H1 (cell line): ENCODE data around the gene CLTCL1. TPM values are rescaled to one million over a fixed set of nuclear protein-coding genes. Genes with fewer than 3 reads are reported as not detected.

Experiments
- CTCF ChIA-PET: fragments of 300-600 bp; sonication (Branson Sonifier 250); formaldehyde crosslinking; loops from one replicate; lab custom pipeline; 2021; ENCODE audit not compliant: partially characterized antibody; lab: Charles Lee
- POLR2A ChIA-PET: fragments of 300-600 bp; sonication (Branson Sonifier 250); formaldehyde crosslinking; loops from one replicate; lab custom pipeline; 2021; ENCODE audit warnings: inconsistent platforms; ENCODE audit not compliant: partially characterized antibody; lab: Charles Lee
- DNase-seq, 2 experiments: peaks; one replicate each; pipeline versions ENCODE4 v3.0.0 to v3.0.0-alpha.2; 2010 to 2022; ENCODE audit warnings: low spot score in 2 of 2, low read depth in 1 of 2, mixed read lengths in 1 of 2
- FAIRE-seq: peaks from 2 replicates; lab custom pipeline; 2011; peaks lifted over from hg19 to GRCh38; lab: Jason Lieb, UNC
- H2AFZ ChIP-seq: 2 replicates; pipeline ENCODE4 v1.8.1; 2012; ENCODE audit warnings: low read length, inconsistent platforms
- H2AK5ac ChIP-seq: 2 replicates; pipeline ENCODE4 v1.6.1; 2013; ENCODE audit warnings: low read depth, low read length
- H2BK120ac ChIP-seq: replicated peaks from 2 replicates; pipeline ENCODE3; 2013; ENCODE audit warnings: low read depth, low read length, inconsistent platforms
- H2BK12ac ChIP-seq: 2 replicates; pipeline ENCODE4 v1.6.1; 2013; ENCODE audit warnings: low read depth, low read length
- H2BK15ac ChIP-seq: 2 replicates; pipeline ENCODE4 v1.6.1; 2013; ENCODE audit warnings: low read length
- H2BK20ac ChIP-seq: 2 replicates; pipeline ENCODE4 v1.6.1; 2013; ENCODE audit warnings: low read length
- H2BK5ac ChIP-seq: 2 replicates; pipeline ENCODE4 v1.6.1; 2013; ENCODE audit warnings: low read depth, low read length
- H3K14ac ChIP-seq: 2 replicates; pipeline ENCODE4 v1.6.1; 2013; ENCODE audit warnings: inconsistent platforms; ENCODE audit not compliant: insufficient read length
- H3K18ac ChIP-seq: 2 replicates; pipeline ENCODE4 v1.6.1; 2013; ENCODE audit warnings: low read length; ENCODE audit errors: extremely low read depth
- H3K23ac ChIP-seq: 2 replicates; pipeline ENCODE4 v1.6.1; 2013; ENCODE audit warnings: inconsistent platforms; ENCODE audit not compliant: insufficient read length
- H3K23me2 ChIP-seq: 2 replicates; pipeline ENCODE4 v1.6.1; 2013; ENCODE audit warnings: low read depth, low read length
- H3K27ac ChIP-seq: 2 replicates; pipeline ENCODE4 v1.6.1; 2011; ENCODE audit warnings: low read depth, low read length, inconsistent platforms
- H3K27me3 ChIP-seq, 4 experiments: replicated peaks in 1 of 4; 1 replicate in 1 of 4; 2 replicates in 3 of 4; pipeline versions ENCODE4 v1.6.1 to v1.8.1; 2011 to 2013; ENCODE audit warnings: low read length in 3 of 4, mild to moderate bottlenecking in 3 of 4, inconsistent platforms in 2 of 4, mixed read lengths in 2 of 4, moderate library complexity in 1 of 4; ENCODE audit not compliant: control insufficient read depth in 3 of 4, insufficient read depth in 3 of 4; ENCODE audit errors: extremely low read depth in 1 of 4
- H3K36me3 ChIP-seq, 4 experiments: 2 replicates each; pipeline versions ENCODE4 v1.6.1 to v1.8.1; 2011 to 2013; ENCODE audit warnings: mild to moderate bottlenecking in 4 of 4, low read length in 3 of 4, moderate library complexity in 2 of 4, control low read depth in 1 of 4, inconsistent platforms in 1 of 4; ENCODE audit not compliant: insufficient read depth in 4 of 4, control insufficient read depth in 2 of 4
- H3K4ac ChIP-seq: replicated peaks from 2 replicates; pipeline ENCODE3; 2013; ENCODE audit warnings: low read length, low read depth, mixed read lengths, inconsistent platforms; ENCODE audit not compliant: insufficient read length
- H3K4me1 ChIP-seq, 4 experiments: replicated peaks in 1 of 4; 1 replicate in 1 of 4; 2 replicates in 3 of 4; pipeline versions ENCODE4 v1.6.1 to v1.8.1; 2011 to 2013; ENCODE audit warnings: low read length in 3 of 4, inconsistent platforms in 2 of 4, mixed read lengths in 1 of 4; ENCODE audit not compliant: insufficient read depth in 4 of 4, control insufficient read depth in 3 of 4
- H3K4me2 ChIP-seq, 2 experiments: 2 replicates each; pipeline versions ENCODE4 v1.6.1 to v1.8.1; 2011 to 2013; ENCODE audit warnings: low read depth in 2 of 2, low read length in 2 of 2, control low read depth in 1 of 2, inconsistent platforms in 1 of 2, mild to moderate bottlenecking in 1 of 2; ENCODE audit not compliant: insufficient read depth in 1 of 2
- H3K4me3 ChIP-seq, 4 experiments: fragments of 200-600, 300-600 bp in 1 of 4; sonication (generic), shearing (Covaris generic), sonication (Bioruptor Twin) in 1 of 4; 2 replicates each; pipeline versions ENCODE4 v1.5.1 to v1.8.1; 2011 to 2016; ENCODE audit warnings: low read length in 4 of 4, low read depth in 3 of 4, control low read depth in 2 of 4, inconsistent platforms in 2 of 4, mild to moderate bottlenecking in 2 of 4, mixed read lengths in 1 of 4, moderate library complexity in 1 of 4; ENCODE audit not compliant: insufficient read depth in 2 of 4; ENCODE audit errors: extremely low read depth in 1 of 4
- H3K56ac ChIP-seq: replicated peaks from 2 replicates; pipeline ENCODE3; 2013; ENCODE audit warnings: low read depth, mild to moderate bottlenecking, mixed read lengths, low read length, inconsistent platforms; ENCODE audit not compliant: insufficient read length
- H3K79me1 ChIP-seq: 2 replicates; pipeline ENCODE4 v1.6.1; 2013; ENCODE audit warnings: low read depth, low read length, control low read depth
- H3K79me2 ChIP-seq, 2 experiments: 2 replicates each; pipeline versions ENCODE4 v1.6.1 to v1.8.1; 2012 to 2013; ENCODE audit warnings: low read length in 2 of 2, mild to moderate bottlenecking in 2 of 2, inconsistent platforms in 1 of 2; ENCODE audit not compliant: insufficient read depth in 2 of 2, control insufficient read depth in 1 of 2
- H3K9ac ChIP-seq, 4 experiments: replicated peaks in 1 of 4; 1 replicate in 1 of 4; 2 replicates in 3 of 4; pipeline versions ENCODE4 v1.6.1 to v1.8.1; 2011 to 2013; ENCODE audit warnings: low read depth in 3 of 4, low read length in 3 of 4, control low read depth in 2 of 4, mild to moderate bottlenecking in 2 of 4, moderate library complexity in 2 of 4, inconsistent platforms in 1 of 4; ENCODE audit errors: extremely low read depth in 1 of 4
- H3K9me3 ChIP-seq, 2 experiments: 2 replicates each; pipeline versions ENCODE4 v1.6.1 to v1.8.1; 2012 to 2013; ENCODE audit warnings: mild to moderate bottlenecking in 2 of 2, moderate library complexity in 2 of 2, control low read depth in 1 of 2, inconsistent platforms in 1 of 2, low read depth in 1 of 2, low read length in 1 of 2, mixed read lengths in 1 of 2; ENCODE audit not compliant: insufficient read depth in 2 of 2
- H4K20me1 ChIP-seq, 2 experiments: replicated peaks in 1 of 2; 2 replicates each; pipeline versions ENCODE3 to v1.8.1; 2011 to 2013; ENCODE audit warnings: inconsistent platforms in 2 of 2, low read length in 2 of 2, mild to moderate bottlenecking in 1 of 2; ENCODE audit not compliant: insufficient read depth in 2 of 2, control insufficient read depth in 1 of 2
- H4K5ac ChIP-seq: 2 replicates; pipeline ENCODE4 v1.6.1; 2013; ENCODE audit warnings: low read length, low read depth, mixed read lengths, inconsistent platforms; ENCODE audit not compliant: insufficient read length
- H4K8ac ChIP-seq: 2 replicates; pipeline ENCODE4 v1.8.0; 2013; ENCODE audit warnings: mild to moderate bottlenecking, moderate library complexity, low read length, inconsistent platforms; ENCODE audit not compliant: insufficient read depth; ENCODE audit errors: extremely low read depth
- H4K91ac ChIP-seq: replicated peaks from 2 replicates; pipeline ENCODE3; 2013; ENCODE audit warnings: low read length, mixed read lengths, inconsistent platforms; ENCODE audit not compliant: insufficient read length
- CHD2 ChIP-seq: IDR thresholded peaks from 2 replicates; pipeline ENCODE4 v1.6.1; 2012; ENCODE audit warnings: low read length, improper control_type of control experiment
- EP300 ChIP-seq, 2 experiments: IDR thresholded peaks; 1 replicate in 1 of 2; 2 replicates in 1 of 2; pipeline ENCODE4 v1.6.1; 2011 to 2012; ENCODE audit warnings: low read depth in 2 of 2, low read length in 2 of 2, mild to moderate bottlenecking in 2 of 2, borderline replicate concordance in 1 of 2, inconsistent platforms in 1 of 2, moderate library complexity in 1 of 2
- POLR2AphosphoS5 ChIP-seq: IDR thresholded peaks from 2 replicates; pipeline ENCODE4 v1.6.1; 2011; ENCODE audit warnings: low read depth, low read length
- RAD21 ChIP-seq, 2 experiments: IDR thresholded peaks in 1 of 2; conservative IDR thresholded peaks in 1 of 2; 2 replicates each; pipeline ENCODE4 v1.6.1; 2011; ENCODE audit warnings: low read depth in 2 of 2, low read length in 2 of 2, improper control_type of control experiment in 1 of 2, inconsistent platforms in 1 of 2, mild to moderate bottlenecking in 1 of 2, moderate library complexity in 1 of 2
- SP4 ChIP-seq: IDR thresholded peaks from 2 replicates; pipeline ENCODE4 v1.6.1; 2012; ENCODE audit warnings: low read length, inconsistent platforms
- TEAD4 ChIP-seq: IDR thresholded peaks from 2 replicates; pipeline ENCODE4 v1.6.1; 2012; ENCODE audit warnings: low read depth, low read length, inconsistent platforms, mixed read lengths
- WGBS, 2 experiments: shearing (Covaris generic) in 1 of 2; methylation state at CpG; one replicate each; pipeline versions ENCODE4 v1.1.6 to v1.1.7; 2013 to 2015; ENCODE audit warnings: low lambda C conversion rate in 2 of 2, mixed read lengths in 2 of 2, inconsistent platforms in 1 of 2, low coverage in 1 of 2, missing lambda C conversion rate in 1 of 2; ENCODE audit not compliant: insufficient replicate concordance in 2 of 2, insufficient coverage in 1 of 2, insufficient read length in 1 of 2; ENCODE audit errors: extremely low coverage in 1 of 2, missing lambda C conversion rate in 1 of 2; 5-methylcytosine and 5-hydroxymethylcytosine counted together
- polyA plus RNA-seq, 7 experiments: library from polyadenylated mRNA; depleted of rRNA in 3 of 7; stranded (reverse) in 5 of 7; unstranded in 2 of 7; fragments of >200 nt in 5 of 7; fragments of 200-250 nt in 2 of 7; gene quantifications; 1 replicate in 5 of 7; 2 replicates in 1 of 7; 4 replicates in 1 of 7; pipeline versions ENCODE4 v1.2.1 to v1.2.3, GENCODE V29; 2011 to 2013; ENCODE audit warnings: missing spikeins in 2 of 7, mixed read lengths in 2 of 7
- total RNA-seq: library from RNA; stranded (reverse); fragmentation: NEBNext Ultra II Directional; extraction: Animal tissue kit (Norgen Biotek cat#: 25700); gene quantifications from 2 replicates; pipeline ENCODE4 v1.2.1, GENCODE V29; 2021

CLTCL1 gene
- total and polyA plus RNA-seq, 2 of the 8 experiments (the other 6 are each of a cell fraction or from before 2014, with no cell fraction given): 12.4 to 17.0 TPM

DNA sequence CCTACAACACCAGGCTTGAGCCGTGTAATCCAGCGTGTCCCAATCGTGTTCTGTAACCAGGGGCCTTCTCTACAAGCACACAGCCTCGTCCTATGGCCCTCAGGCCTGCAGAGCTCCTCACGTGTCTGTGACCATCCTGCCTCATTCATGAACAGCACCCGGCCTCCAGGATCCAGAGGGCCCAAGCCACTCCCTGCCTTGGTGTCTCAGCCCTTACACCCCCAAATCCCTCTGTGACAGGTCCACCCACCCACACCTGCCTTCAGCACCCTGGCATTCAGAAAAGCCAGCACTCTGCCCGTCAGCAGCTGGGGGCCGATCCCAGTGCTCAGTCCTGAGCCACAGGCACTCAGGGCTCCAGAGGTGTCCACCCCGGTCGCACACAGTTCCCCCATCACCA lies 154.6 kb downstream of the CLTCL1 start:
- Histone ChIP-seq H3K27me3 (no peaks in the 10 kb centered on the region), H4K20me1 (peaks cover 2 to 6% of the 10 kb centered on the region in 2 experiments), H4K8ac (no peak overlapping the region), H2BK5ac (no peak overlapping the region), H3K4me1 (no peaks in the 10 kb centered on the region), H3K9me3 (no peaks in the 10 kb centered on the region), H2BK12ac (no peak overlapping the region), H2AK5ac (no peak overlapping the region), H3K23ac (no peak overlapping the region), H2AFZ (no peak overlapping the region), H3K4me3 (no peak overlapping the region), H3K14ac (no peak overlapping the region), H3K9ac (no peak overlapping the region), H2BK120ac (no peak overlapping the region), H3K4ac (no peak overlapping the region), H4K91ac (no peak overlapping the region), H2BK15ac (no peak overlapping the region), H3K36me3 (peaks cover 6 to 38% (median 29%) of the 10 kb centered on the region in 4 experiments; a peak in 6 of 8 replicates), H2BK20ac (no peak overlapping the region), H3K23me2 (no peaks in the 10 kb centered on the region), H3K79me2 (no peaks in the 10 kb centered on the region), H3K4me2 (no peak overlapping the region), H3K79me1 (no peaks in the 10 kb centered on the region), H4K5ac (no peak overlapping the region), H3K18ac (no peak overlapping the region), H3K27ac (no peak overlapping the region), H3K56ac (no peak overlapping the region)
- TF ChIP-seq RAD21 (IDR thresholded peaks at IDR 0.05 in 1 of 2, conservative IDR thresholded peaks at IDR 0.05 in 1 of 2; ENCODE audit: low read depth in 2 of 2, low read length in 2 of 2) (no peak), TEAD4 (no peak), POLR2AphosphoS5 (no peak), EP300 (IDR thresholded peaks at IDR 0.05; ENCODE audit: borderline replicate concordance in 1 of 2, low read depth in 2 of 2, low read length in 2 of 2) (no peak), SP4 (no peak), CHD2 (no peak)
- DNase-seq (no peak), FAIRE-seq (no peak)
- CTCF ChIA-PET: interaction anchor here (1.2 kb wide), 1 partner anchor 11 kb away, joined by 3 read pairs; no protein-coding TSS in a partner anchor
- POLR2A ChIA-PET: interaction anchor here (1.1 kb wide), 1 partner anchor 14 kb away, joined by 5 read pairs; the partner anchor contains the start of gene DGCR2
- 91% methylated on average over 10 of the region's 10 CpGs; no CpG with 5 or more reads in 1 of the 2 experiments for WGBS, 2 experiments
